WTC11 (cell line): ENCODE results near the gene OVOL3. TPM values are rescaled to one million over a fixed set of nuclear protein-coding genes. Genes with fewer than 3 reads are reported as not detected.

ENCODE experiments used
- ATAC-seq: fragments of 200-7000 bp; cut with Tn5 transposase; 2 replicates; pipeline ENCODE4 v1.10.0; 2021; ENCODE audit warnings: mild to moderate bottlenecking, moderate library complexity
- CTCF ChIA-PET: fragments of 300-600 bp; sonication (Branson Sonifier 250); formaldehyde crosslinking; loops from one replicate; lab custom pipeline; 2021; ENCODE audit warnings: antibody characterized with exemption; lab: Charles Lee
- POLR2A ChIA-PET: fragments of 350-600 bp; sonication (Branson Sonifier 250); formaldehyde crosslinking; loops from one replicate; lab custom pipeline; 2021; ENCODE audit warnings: antibody characterized with exemption; lab: Charles Lee
- DNase-seq: peaks from one replicate; pipeline ENCODE4 v3.0.0; 2021; ENCODE audit warnings: low spot score
- H3K27ac Mint-ChIP-seq: 2 replicates; pipeline ENCODE4 v1.8.0; 2021; ENCODE audit warnings: mixed read lengths
- H3K27me3 Mint-ChIP-seq: 2 replicates; pipeline ENCODE4 v1.8.0; 2021; ENCODE audit warnings: low read depth, mild to moderate bottlenecking, moderate library complexity, mixed read lengths
- H3K36me3 Mint-ChIP-seq: 2 replicates; pipeline ENCODE4 v1.8.0; 2021; ENCODE audit warnings: mixed read lengths
- H3K4me1 Mint-ChIP-seq: 2 replicates; pipeline ENCODE4 v1.8.0; 2022; ENCODE audit warnings: mixed read lengths
- H3K4me3 Mint-ChIP-seq: 2 replicates; pipeline ENCODE4 v1.8.0; 2021; ENCODE audit warnings: mild to moderate bottlenecking, moderate library complexity, mixed read lengths
- H3K9me3 Mint-ChIP-seq: 2 replicates; pipeline ENCODE4 v1.8.0; 2021; ENCODE audit warnings: mixed read lengths
- AR ChIP-seq: fragments of 250-450 bp; sonication (Bioruptor Pico); IDR thresholded peaks from 2 replicates; pipeline ENCODE4 v1.9.0; 2021; ENCODE audit warnings: mild to moderate bottlenecking
- CBFB ChIP-seq: sonication (generic); formaldehyde crosslinking; IDR thresholded peaks from 2 replicates; pipeline ENCODE4 v1.8.1; 2022; ENCODE audit warnings: mild to moderate bottlenecking, low read depth, missing genetic modification reagents
- E2F5 ChIP-seq: sonication (generic); formaldehyde crosslinking; IDR thresholded peaks from 2 replicates; pipeline ENCODE4 v1.8.1; 2022; ENCODE audit warnings: mild to moderate bottlenecking, moderate library complexity, missing genetic modification reagents
- ESRRA ChIP-seq: sonication (generic); formaldehyde crosslinking; IDR thresholded peaks from 2 replicates; pipeline ENCODE4 v1.8.1; 2022; ENCODE audit warnings: mild to moderate bottlenecking, missing genetic modification reagents, borderline replicate concordance
- FOXJ3 ChIP-seq: sonication (generic); formaldehyde crosslinking; IDR thresholded peaks from 2 replicates; pipeline ENCODE4 v1.9.0; 2021; ENCODE audit warnings: missing genetic modification reagents, mild to moderate bottlenecking, borderline replicate concordance
- FOXP1 ChIP-seq: sonication (generic); formaldehyde crosslinking; IDR thresholded peaks from 2 replicates; pipeline ENCODE4 v1.8.0; 2022; ENCODE audit warnings: missing genetic modification reagents, mild to moderate bottlenecking, moderate library complexity, borderline replicate concordance
- IRF2 ChIP-seq: sonication (generic); formaldehyde crosslinking; IDR thresholded peaks from 2 replicates; pipeline ENCODE4 v1.8.0; 2022; ENCODE audit warnings: low read depth, missing genetic modification reagents, borderline replicate concordance
- KAT7 ChIP-seq: sonication (generic); formaldehyde crosslinking; IDR thresholded peaks from 2 replicates; pipeline ENCODE4 v1.8.1; 2023; ENCODE audit warnings: missing genetic modification reagents, mild to moderate bottlenecking, borderline replicate concordance
- NR1H2 ChIP-seq: sonication (generic); formaldehyde crosslinking; IDR thresholded peaks from 2 replicates; pipeline ENCODE4 v1.9.0; 2021; ENCODE audit warnings: mild to moderate bottlenecking, moderate library complexity, missing genetic modification reagents
- ZNF121 ChIP-seq: sonication (generic); formaldehyde crosslinking; IDR thresholded peaks from 2 replicates; pipeline ENCODE4 v1.8.0; 2023; ENCODE audit warnings: missing genetic modification reagents
- ZNF219 ChIP-seq: sonication (generic); formaldehyde crosslinking; IDR thresholded peaks from 2 replicates; pipeline ENCODE4 v1.8.0; 2023; ENCODE audit warnings: missing genetic modification reagents, mild to moderate bottlenecking, borderline replicate concordance
- total RNA-seq: library from RNA; stranded (reverse); gene quantifications from 3 replicates; pipeline ENCODE4 v1.2.3, GENCODE V29; 2021
- TF ChIP-seq, protein P1 (sequence below): sonication (generic); formaldehyde crosslinking; IDR thresholded peaks from 2 replicates; pipeline ENCODE4 v1.8.0; 2022; ENCODE audit warnings: missing genetic modification reagents
- TF ChIP-seq, protein P2 (sequence below): fragments of 250-450 bp; sonication (Bioruptor Pico); IDR thresholded peaks from 2 replicates; pipeline ENCODE4 v1.8.0; 2021; ENCODE audit warnings: mild to moderate bottlenecking

OVOL3 gene
- total RNA-seq, 1 experiment from 2014 or later = not detected

- DNase-seq = no peak
- no peak for ATAC-seq
- POLR2A ChIA-PET = no interaction called here
- Mint-ChIP-seq H3K36me3 (peaks cover 28% of the 10 kb centered on the region), H3K4me1 (no peaks in the 10 kb centered on the region), H3K9me3 (no peaks in the 10 kb centered on the region), H3K27ac (no peak overlapping the region), H3K4me3 (no peak overlapping the region), H3K27me3 (no peaks in the 10 kb centered on the region)
- CTCF ChIA-PET = no interaction called here
- no peak for TF ChIP-seq ZNF219 (CRISPR knock-in tag)
- no peak for TF ChIP-seq FOXP1 (CRISPR knock-in tag)
- TF ChIP-seq ESRRA = no peak
- TF ChIP-seq AR (CRISPR knock-in tag) = no peak
- peak; percentile 74 for TF ChIP-seq ZNF121 (CRISPR knock-in tag)
Observed at GRCh38 chr19:36101550-36102327, 9.2 kb upstream of the OVOL3 start.

DNA sequence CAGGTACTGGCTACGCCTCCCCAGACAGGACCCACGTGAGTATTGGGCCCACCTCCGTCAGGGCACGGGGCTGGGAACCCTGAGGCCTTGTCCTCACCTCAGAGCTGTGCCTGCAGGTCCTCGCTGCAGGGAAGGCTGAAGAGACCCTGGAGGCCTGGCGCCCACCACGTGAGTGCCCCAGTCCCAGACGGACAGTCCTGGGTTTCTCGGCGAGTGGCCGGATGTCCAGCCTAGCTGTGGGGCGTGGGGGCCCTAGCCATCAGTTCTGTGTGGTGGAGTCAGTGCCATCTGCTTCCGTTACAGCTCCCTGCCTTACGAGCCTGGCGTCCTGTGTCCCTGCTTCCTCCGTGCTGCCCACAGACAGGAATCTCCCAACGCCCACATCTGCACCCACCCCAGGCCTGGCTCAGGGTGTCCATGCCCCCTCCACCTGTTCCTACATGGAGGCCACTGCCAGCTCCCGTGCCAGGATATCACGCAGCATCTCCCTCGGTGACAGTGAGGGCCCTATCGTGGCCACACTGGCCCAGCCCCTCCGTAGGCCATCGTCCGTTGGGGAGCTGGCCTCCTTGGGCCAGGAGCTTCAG, 7.8 kb upstream of the OVOL3 start:
- peaks cover 21% of the 10 kb centered on the region for H3K36me3 Mint-ChIP-seq
- POLR2A ChIA-PET = no interaction called here
- no peaks in the 10 kb centered on the region for H3K27me3 Mint-ChIP-seq
- TF ChIP-seq CBFB (CRISPR knock-in tag) (no peak), KAT7 (no peak), IRF2 (CRISPR knock-in tag) (no peak), FOXP1 (CRISPR knock-in tag) (no peak), E2F5 (CRISPR knock-in tag) (no peak), NR1H2 (CRISPR knock-in tag) (no peak), FOXJ3 (no peak)
- TF ChIP-seq, protein P1, sequence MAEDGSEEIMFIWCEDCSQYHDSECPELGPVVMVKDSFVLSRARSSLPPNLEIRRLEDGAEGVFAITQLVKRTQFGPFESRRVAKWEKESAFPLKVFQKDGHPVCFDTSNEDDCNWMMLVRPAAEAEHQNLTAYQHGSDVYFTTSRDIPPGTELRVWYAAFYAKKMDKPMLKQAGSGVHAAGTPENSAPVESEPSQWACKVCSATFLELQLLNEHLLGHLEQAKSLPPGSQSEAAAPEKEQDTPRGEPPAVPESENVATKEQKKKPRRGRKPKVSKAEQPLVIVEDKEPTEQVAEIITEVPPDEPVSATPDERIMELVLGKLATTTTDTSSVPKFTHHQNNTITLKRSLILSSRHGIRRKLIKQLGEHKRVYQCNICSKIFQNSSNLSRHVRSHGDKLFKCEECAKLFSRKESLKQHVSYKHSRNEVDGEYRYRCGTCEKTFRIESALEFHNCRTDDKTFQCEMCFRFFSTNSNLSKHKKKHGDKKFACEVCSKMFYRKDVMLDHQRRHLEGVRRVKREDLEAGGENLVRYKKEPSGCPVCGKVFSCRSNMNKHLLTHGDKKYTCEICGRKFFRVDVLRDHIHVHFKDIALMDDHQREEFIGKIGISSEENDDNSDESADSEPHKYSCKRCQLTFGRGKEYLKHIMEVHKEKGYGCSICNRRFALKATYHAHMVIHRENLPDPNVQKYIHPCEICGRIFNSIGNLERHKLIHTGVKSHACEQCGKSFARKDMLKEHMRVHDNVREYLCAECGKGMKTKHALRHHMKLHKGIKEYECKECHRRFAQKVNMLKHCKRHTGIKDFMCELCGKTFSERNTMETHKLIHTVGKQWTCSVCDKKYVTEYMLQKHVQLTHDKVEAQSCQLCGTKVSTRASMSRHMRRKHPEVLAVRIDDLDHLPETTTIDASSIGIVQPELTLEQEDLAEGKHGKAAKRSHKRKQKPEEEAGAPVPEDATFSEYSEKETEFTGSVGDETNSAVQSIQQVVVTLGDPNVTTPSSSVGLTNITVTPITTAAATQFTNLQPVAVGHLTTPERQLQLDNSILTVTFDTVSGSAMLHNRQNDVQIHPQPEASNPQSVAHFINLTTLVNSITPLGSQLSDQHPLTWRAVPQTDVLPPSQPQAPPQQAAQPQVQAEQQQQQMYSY (CRISPR knock-in tag) = no peak
- TF ChIP-seq, protein P2, sequence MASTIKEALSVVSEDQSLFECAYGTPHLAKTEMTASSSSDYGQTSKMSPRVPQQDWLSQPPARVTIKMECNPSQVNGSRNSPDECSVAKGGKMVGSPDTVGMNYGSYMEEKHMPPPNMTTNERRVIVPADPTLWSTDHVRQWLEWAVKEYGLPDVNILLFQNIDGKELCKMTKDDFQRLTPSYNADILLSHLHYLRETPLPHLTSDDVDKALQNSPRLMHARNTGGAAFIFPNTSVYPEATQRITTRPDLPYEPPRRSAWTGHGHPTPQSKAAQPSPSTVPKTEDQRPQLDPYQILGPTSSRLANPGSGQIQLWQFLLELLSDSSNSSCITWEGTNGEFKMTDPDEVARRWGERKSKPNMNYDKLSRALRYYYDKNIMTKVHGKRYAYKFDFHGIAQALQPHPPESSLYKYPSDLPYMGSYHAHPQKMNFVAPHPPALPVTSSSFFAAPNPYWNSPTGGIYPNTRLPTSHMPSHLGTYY (CRISPR knock-in tag) = no peak
- TF ChIP-seq, all 79 proteins: peak for 0
- Mint-ChIP-seq H3K4me1 (no peaks in the 10 kb centered on the region), H3K27ac (no peak overlapping the region), H3K9me3 (no peaks in the 10 kb centered on the region), H3K4me3 (no peak overlapping the region)
- CTCF ChIA-PET = interaction anchor here (1.0 kb wide), 1 partner anchor 126 kb away, joined by 3 read pairs; no protein-coding TSS in a partner anchor
- ATAC-seq = no peak
- DNase-seq = no peak
